SH-SY5Y (cell line): ENCODE measurements around the gene IL33.

Experiments
- GATA2 ChIP-seq: IDR thresholded peaks from 2 replicates; pipeline ENCODE4 v1.6.1; 2011; ENCODE audit warnings: mild to moderate bottlenecking, low read depth, low read length
- GATA3 ChIP-seq: IDR thresholded peaks from 2 replicates; pipeline ENCODE4 v1.6.1; 2011; ENCODE audit warnings: low read depth, mild to moderate bottlenecking, low read length, moderate library complexity

DNA sequence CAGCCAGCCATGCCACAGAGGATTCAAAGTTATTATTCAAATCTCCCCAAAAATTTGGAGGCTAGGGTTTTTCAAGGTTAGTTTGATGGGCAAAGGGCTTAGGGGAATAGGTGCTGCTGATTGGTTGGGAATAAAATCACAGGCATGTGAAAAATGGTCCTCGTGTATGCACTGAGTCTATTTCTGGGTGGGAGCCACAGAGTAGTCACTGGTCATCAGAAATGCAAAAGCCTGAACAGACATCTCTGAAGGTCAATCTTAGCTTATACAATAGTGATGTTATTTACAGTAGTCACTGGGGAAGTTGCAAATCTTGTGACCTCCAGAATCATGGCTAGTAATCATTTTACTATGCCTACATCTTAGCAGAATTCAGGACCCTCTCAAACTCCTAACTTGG is 1.3 kb downstream of the IL33 start:
- TF ChIP-seq GATA2: no peak
- no peak for TF ChIP-seq GATA3
